ENCODE results near the gene ZNF521.

DNA sequence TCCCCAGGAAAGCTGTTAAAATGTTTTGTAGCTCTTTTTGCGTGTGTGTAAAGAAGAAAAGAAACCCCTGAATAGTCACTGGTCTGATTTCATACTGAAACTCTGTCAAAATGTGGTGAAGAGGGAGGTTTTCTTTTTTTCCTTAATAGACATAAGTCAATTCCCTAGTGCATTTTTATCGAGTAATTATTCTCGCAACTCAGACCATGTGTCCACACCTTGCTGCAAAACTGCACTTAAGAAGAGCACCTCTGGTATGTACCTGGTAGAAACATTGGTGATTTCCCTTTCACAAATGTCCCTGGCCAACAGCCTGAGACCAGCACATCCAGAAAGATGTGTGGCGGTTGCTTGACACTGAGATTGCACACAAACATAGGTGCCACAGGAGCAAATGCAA is 159.9 kb downstream of the ZNF521 start:
- TF ChIP-seq CTCF (IDR thresholded peaks at IDR 0.05) (no peak), POLR2A (IDR thresholded peaks at IDR 0.05) (no peak)
